Right cardiac atrium (tissue), 5 donors: ENCODE measurements around the gene DLX2. TPM values are rescaled to one million over a fixed set of nuclear protein-coding genes. Genes with fewer than 3 reads are reported as not detected.

Experiments
- ATAC-seq, 2 donors: fragments of 200-7000 bp; cut with Tn5 transposase; one replicate each; pipeline versions ENCODE4 v1.8.0 to v1.9.1; 2020; ENCODE audit warnings: moderate library complexity in 2 of 2, mild to moderate bottlenecking in 1 of 2
- DNase-seq, 3 donors: peaks; one replicate each; pipeline ENCODE4 v3.0.0-alpha.2; 2020
- H3K27ac ChIP-seq: one replicate; pipeline ENCODE4 v1.5.1; 2013; ENCODE audit warnings: mild to moderate bottlenecking, low read length, control low read depth, moderate library complexity
- H3K27me3 ChIP-seq: one replicate; pipeline ENCODE4 v1.6.1; 2013; ENCODE audit not compliant: control insufficient read depth, insufficient read depth
- H3K4me1 ChIP-seq: one replicate; pipeline ENCODE4 v1.6.1; 2013; ENCODE audit warnings: low read length; ENCODE audit not compliant: control insufficient read depth, insufficient read depth
- H3K4me3 ChIP-seq: one replicate; pipeline ENCODE4 v1.5.1; 2013; ENCODE audit warnings: low read length, control low read depth
- H3K9me3 ChIP-seq: one replicate; pipeline ENCODE4 v1.6.1; 2013; ENCODE audit warnings: low read length; ENCODE audit not compliant: control insufficient read depth
- WGBS: extraction: QIAGEN DNeasy Blood & Tissue Kit; methylation state at CpG from one replicate; pipeline ENCODE4 v1.1.7; 2013; 5-methylcytosine and 5-hydroxymethylcytosine counted together
- intact Hi-C, 4 donors: fragments of 100-400 bp; cut with DNase I; formaldehyde crosslinking; loops; one replicate each; pipeline versions ENCODE4 v1.11.0 to v1.14.0; 2022 to 2023
- polyA plus RNA-seq: library from polyadenylated mRNA; stranded (reverse); fragments of 200-250 nt; gene quantifications from one replicate; pipeline ENCODE4 v1.2.3, GENCODE V29; 2013
- total RNA-seq, 4 donors: library from RNA; stranded (reverse); fragmentation: NEBNext Ultra II Directional; extraction: Animal tissue kit (Norgen Biotek cat#: 25700); gene quantifications; one replicate each; pipeline ENCODE4 v1.2.1, GENCODE V29; 2021
- donor health status: healthy with polysubstance abuse.
- donor health status: DM: no; HTN: yes; CAD: no.
- donor health status: DM: no; HTN: no; CAD: no.
- donor health status: DM: no; HTN: yes; CAD: no; lungs with severe emphysema.
- donor health status: DM: yes; HTN: yes; CAD: no.

Gene DLX2
- total and polyA plus RNA-seq, 5 donors = not detected

DNA sequence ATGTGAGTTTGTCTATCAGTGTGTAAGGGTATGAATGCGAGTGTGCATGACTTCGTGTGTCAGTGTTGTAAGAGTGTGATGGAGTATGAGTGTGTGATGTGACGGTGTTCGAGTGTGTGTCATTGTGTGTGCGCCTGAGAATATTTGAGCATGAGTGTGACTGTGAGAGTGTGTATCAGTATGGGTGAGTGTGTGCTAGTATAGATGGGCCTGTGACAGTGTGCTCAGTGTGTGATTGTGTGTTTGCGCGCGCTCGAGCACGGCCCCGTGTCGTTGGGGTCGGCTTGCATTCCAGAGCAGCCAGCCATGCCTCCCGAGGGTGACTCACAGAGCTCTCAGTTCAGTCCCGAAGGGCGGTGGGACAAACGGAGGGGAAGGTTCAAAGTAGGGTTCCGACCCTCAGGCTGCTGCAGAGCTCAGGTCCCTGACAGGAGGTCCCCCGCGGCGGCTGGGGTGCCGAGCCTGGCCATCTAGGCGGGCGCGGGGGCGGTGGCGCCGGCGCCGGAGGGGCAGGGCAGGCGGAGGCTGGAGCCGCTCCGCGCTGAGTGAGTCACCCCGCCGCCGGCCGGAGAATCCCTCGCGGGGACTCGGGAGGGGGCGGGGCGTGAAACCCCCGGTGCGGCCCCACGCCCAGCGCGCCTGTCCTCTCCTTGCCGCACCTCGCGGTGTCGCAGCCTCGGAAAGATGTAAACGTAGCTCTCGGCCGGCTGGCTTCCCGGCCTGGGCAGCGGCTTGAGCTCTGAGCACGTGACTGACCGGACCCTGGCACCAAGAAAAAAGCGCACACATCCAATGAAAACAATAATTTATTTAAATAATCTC is 3.8 kb downstream of the DLX2 start:
- H3K4me3 ChIP-seq = no peak overlapping the region
- ATAC-seq (peak in 1 of 2 donors; percentile 65), DNase-seq (peak in 2 of 3 donors; percentile 60 to 61)
- WGBS = 10% methylated on average over 61 of the region's 61 CpGs
- H3K27ac ChIP-seq = no peak overlapping the region
- peaks cover 13% of the 10 kb centered on the region for H3K4me1 ChIP-seq
- intact Hi-C loops = no loop called here
- no peaks in the 10 kb centered on the region for H3K27me3 ChIP-seq
- no peaks in the 10 kb centered on the region for H3K9me3 ChIP-seq

- 80% methylated on average over 1 of the region's 1 CpG for WGBS
- ATAC-seq (no peak), DNase-seq (no peak)
- Histone ChIP-seq H3K27me3 (no peaks in the 10 kb centered on the region), H3K27ac (no peak overlapping the region), H3K4me3 (no peak overlapping the region), H3K4me1 (peaks cover 13% of the 10 kb centered on the region), H3K9me3 (no peaks in the 10 kb centered on the region)
- intact Hi-C loops = no loop called here
Observed at GRCh38 chr2:172098287-172098649, 4.4 kb downstream of the DLX2 start.

- no peaks in the 10 kb centered on the region for H3K9me3 ChIP-seq
- no peaks in the 10 kb centered on the region for H3K27me3 ChIP-seq
- ATAC-seq (no peak), DNase-seq (no peak)
- peaks cover 11% of the 10 kb centered on the region for H3K4me1 ChIP-seq
- intact Hi-C loops = no loop called here
- no peak overlapping the region for H3K27ac ChIP-seq
- 54% methylated on average over 9 of the region's 9 CpGs for WGBS
- H3K4me3 ChIP-seq = no peak overlapping the region
Observed at GRCh38 chr2:172097557-172098131, 5.1 kb downstream of the DLX2 start.

DNA sequence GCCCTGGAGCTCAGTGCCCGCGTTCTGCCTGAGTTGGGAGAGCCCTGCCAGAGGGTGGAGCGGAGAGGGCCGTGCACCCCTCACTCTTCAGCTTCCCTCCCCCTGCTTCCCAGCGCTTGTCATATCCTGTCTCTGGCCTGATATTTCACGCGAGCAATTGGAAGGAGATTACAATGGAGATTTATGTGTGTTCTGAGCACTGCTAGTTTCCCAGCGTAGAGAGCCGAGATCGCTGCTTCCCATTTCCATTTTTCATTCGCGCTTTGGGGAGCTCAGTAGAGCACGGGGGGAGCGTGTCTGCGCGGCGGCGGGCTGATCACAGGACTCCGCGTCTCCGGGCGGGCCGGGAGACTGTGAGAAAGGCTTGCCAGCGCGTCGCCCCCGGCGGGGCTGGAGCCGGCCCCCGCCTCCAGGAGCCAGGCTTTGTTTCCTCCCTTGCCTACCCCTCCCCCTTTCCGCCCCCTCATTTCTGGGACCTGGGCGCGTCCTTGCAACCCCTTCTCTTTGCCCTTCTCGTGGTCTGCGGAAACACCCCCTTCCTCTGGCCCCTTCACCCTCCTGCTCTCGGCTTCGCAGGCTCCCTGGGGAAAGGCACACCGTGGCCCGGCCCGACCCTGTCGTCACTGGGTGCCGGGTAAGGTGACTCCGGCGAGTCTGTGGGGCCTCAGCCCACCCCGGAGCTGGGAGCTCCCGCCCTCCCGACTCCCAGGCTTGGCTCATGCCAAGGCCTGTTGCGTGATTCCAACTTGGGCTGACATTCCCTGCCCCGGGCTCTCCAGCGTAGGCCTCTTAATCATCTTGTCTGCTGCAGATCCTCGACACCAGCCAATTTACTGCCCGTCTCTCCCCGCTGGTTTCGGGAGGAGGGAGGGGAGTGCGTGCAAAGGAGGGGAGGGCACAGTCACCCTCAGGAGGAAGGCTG is 5.8 kb downstream of the DLX2 start:
- Histone ChIP-seq H3K4me1 (peaks cover 7% of the 10 kb centered on the region), H3K27ac (no peak overlapping the region), H3K9me3 (no peaks in the 10 kb centered on the region), H3K27me3 (no peaks in the 10 kb centered on the region), H3K4me3 (peak overlapping the region; percentile 28)
- ATAC-seq = no peak
- peak in 1 of 3 donors; percentile 54 for DNase-seq
- WGBS = 4% methylated on average over 55 of the region's 55 CpGs
- intact Hi-C loops = no loop called here

DNA sequence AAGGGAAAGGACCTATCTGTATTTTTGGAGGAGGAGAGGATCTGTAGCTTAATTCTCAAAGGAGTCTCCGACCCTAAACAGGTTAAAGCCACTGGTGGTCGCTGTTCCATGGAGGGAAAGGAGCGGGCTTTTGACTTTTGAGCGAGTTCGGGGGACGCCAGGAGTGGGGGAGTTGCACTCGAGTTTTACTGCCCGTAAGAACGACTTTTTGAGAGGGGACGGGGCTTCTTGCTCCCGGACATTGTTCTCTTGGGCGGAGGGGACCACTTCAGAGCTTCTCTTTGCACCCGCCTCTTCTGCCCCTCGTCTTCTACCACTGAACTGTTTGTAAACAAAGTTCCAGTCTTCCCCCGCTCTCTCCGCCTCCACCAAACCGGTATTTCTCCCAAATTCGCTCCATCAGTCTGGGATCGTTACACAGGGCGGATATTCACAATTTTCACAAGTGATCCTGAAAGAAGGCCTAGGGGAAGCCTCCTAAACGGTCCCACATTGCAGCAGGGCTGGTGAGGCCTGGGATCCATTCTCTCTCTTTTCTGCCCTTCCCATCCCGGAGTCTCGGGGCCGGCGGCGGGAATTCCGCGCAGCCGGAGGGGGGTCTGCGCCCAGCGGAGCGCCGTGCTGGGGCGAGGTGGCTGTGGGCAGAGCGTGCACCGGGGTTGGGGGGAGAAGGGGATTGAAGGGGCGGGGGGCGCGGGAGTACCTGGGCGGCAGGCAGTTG is 6.6 kb downstream of the DLX2 start:
- intact Hi-C loops = no loop called here
- Histone ChIP-seq H3K4me3 (peak overlapping the region; percentile 28), H3K9me3 (no peaks in the 10 kb centered on the region), H3K4me1 (peaks cover 5% of the 10 kb centered on the region), H3K27me3 (no peaks in the 10 kb centered on the region), H3K27ac (no peak overlapping the region)
- no peak for ATAC-seq
- DNase-seq = peak in 1 of 3 donors; percentile 35
- WGBS = 6% methylated on average over 40 of the region's 40 CpGs

DNA sequence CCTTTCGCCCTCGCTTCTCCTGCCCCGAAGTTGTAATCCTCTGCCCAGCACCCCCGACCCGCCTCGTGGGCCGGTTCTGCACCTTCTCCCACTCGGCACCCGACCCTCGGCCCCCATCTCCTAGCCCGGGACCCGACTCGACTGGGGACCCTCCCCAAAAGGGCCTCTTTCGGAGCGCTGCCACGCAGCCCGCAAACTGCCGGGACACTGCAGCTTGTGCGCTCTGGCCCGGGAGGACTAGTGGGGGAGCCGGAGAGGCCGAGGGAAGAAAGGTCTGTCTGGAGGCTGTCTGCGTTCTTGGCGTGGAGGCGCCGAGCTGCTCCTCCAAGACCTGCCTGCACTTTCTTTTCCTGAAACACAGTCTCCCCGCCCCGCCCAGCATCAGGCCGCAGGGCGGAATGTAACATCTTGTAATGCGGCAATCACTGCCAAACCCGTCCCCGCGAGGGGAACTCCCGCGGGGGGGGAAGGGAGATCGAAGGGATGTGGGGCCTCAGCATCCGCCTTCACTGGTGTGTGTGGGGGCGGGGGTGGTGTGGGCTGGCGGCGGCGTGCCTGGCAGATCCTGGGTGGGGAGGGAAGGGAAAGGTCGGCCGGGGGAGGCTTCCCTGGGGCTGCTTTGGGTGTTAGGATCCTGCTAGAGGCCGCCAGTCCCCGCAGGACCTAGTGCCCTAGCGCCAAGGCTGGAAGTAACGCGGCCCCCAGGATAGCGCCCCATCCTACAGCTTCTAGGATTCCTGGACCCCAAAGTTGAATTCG is 7.4 kb downstream of the DLX2 start:
- Histone ChIP-seq H3K4me1 (peaks cover 5% of the 10 kb centered on the region), H3K4me3 (peak overlapping the region; percentile 21), H3K9me3 (no peaks in the 10 kb centered on the region), H3K27ac (no peak overlapping the region), H3K27me3 (no peaks in the 10 kb centered on the region)
- WGBS = 1% methylated on average over 51 of the region's 51 CpGs
- peak in 1 of 3 donors; percentile 79 for DNase-seq
- peak; percentile 42 to 54 for ATAC-seq
- intact Hi-C loops = no loop called here

- H3K4me1 ChIP-seq = peaks cover 5% of the 10 kb centered on the region
- no peaks in the 10 kb centered on the region for H3K9me3 ChIP-seq
- ATAC-seq (peak; percentile 12 to 17), DNase-seq (peak in 1 of 3 donors; percentile 52)
- WGBS = 3% methylated on average over 66 of the region's 66 CpGs
- no peak overlapping the region for H3K27ac ChIP-seq
- intact Hi-C loops = no loop called here
- peak overlapping the region; percentile 21 for H3K4me3 ChIP-seq
- no peaks in the 10 kb centered on the region for H3K27me3 ChIP-seq
Observed at GRCh38 chr2:172094294-172095145, 8.2 kb downstream of the DLX2 start.

- Histone ChIP-seq H3K4me3 (peak overlapping the region; percentile 21), H3K27me3 (no peaks in the 10 kb centered on the region), H3K27ac (no peak overlapping the region), H3K4me1 (peaks cover 4% of the 10 kb centered on the region), H3K9me3 (no peaks in the 10 kb centered on the region)
- DNase-seq (no peak), ATAC-seq (no peak)
- 15% methylated on average over 18 of the region's 18 CpGs for WGBS
- intact Hi-C loops = no loop called here
Observed at GRCh38 chr2:172093416-172094293, 9.0 kb downstream of the DLX2 start.
